Nephron progenitor cell (in vitro differentiated cells): ENCODE results near the gene PTPN9.
A peak's percentile ranks its signal among the peaks of the same experiment; 100 is the strongest.

ENCODE experiments used
- DNase-seq: peaks from one replicate; pipeline ENCODE4 v3.0.0; 2021
- H3K27ac Mint-ChIP-seq: 2 replicates; pipeline ENCODE4 v1.8.0; 2021; ENCODE audit warnings: mild to moderate bottlenecking, moderate library complexity, mixed read lengths
- H3K27me3 Mint-ChIP-seq: 2 replicates; pipeline ENCODE4 v1.8.0; 2021; ENCODE audit warnings: mild to moderate bottlenecking, low read depth, mixed read lengths; ENCODE audit not compliant: poor library complexity
- H3K36me3 Mint-ChIP-seq: 2 replicates; pipeline ENCODE4 v1.8.0; 2021; ENCODE audit warnings: low read depth, mixed read lengths
- H3K4me1 Mint-ChIP-seq: 2 replicates; pipeline ENCODE4 v1.8.0; 2021; ENCODE audit warnings: mixed read lengths
- H3K4me3 Mint-ChIP-seq: 2 replicates; pipeline ENCODE4 v1.8.0; 2021; ENCODE audit warnings: mild to moderate bottlenecking, moderate library complexity, mixed read lengths
- H3K9me3 Mint-ChIP-seq: 2 replicates; pipeline ENCODE4 v1.8.0; 2021; ENCODE audit warnings: mild to moderate bottlenecking, moderate library complexity, mixed read lengths
- TF ChIP-seq, protein P1 (sequence below): fragments of 200-600 bp; sonication (generic); IDR thresholded peaks from 2 replicates; pipeline ENCODE4 v1.5.0; 2021; ENCODE audit warnings: antibody characterized with exemption

Gene PTPN9

DNA sequence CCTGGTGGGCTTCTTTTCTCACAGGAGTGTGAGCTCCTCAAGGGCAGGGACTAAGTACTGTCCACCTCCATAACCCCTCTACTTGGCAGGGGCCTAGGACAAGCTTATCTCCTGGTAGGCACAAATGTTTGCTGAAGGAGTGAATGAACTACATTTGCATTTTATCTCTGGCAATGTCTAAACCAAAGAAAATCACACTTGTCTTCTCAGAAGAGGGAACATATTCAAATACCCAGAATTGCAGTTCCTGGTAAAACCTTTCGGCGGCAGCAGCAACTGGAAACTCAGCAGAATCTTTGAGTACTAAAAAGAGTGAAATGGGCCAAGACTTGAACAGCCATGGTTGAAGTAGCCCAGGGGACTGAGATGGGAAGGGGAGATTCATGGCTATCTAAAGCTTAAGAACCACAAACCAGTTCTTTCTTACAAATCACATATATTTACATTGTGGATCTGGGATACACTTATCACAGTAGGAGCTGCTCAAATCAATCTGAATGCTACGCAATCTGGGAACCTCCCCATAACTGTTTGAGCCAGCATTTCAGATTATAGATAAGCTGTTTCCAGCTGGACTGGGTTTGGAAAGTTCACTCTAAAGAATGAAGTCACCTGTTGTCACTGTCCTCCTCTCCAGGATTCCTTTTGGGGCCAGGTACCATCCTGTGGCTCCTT lies 18.7 kb upstream of the PTPN9 start:
- Mint-ChIP-seq H3K27me3 (no peaks in the 10 kb centered on the region), H3K27ac (peak overlapping the region; percentile 88), H3K4me3 (no peak overlapping the region), H3K9me3 (no peaks in the 10 kb centered on the region), H3K36me3 (peaks cover 33% of the 10 kb centered on the region), H3K4me1 (no peaks in the 10 kb centered on the region)
- TF ChIP-seq, protein P1, sequence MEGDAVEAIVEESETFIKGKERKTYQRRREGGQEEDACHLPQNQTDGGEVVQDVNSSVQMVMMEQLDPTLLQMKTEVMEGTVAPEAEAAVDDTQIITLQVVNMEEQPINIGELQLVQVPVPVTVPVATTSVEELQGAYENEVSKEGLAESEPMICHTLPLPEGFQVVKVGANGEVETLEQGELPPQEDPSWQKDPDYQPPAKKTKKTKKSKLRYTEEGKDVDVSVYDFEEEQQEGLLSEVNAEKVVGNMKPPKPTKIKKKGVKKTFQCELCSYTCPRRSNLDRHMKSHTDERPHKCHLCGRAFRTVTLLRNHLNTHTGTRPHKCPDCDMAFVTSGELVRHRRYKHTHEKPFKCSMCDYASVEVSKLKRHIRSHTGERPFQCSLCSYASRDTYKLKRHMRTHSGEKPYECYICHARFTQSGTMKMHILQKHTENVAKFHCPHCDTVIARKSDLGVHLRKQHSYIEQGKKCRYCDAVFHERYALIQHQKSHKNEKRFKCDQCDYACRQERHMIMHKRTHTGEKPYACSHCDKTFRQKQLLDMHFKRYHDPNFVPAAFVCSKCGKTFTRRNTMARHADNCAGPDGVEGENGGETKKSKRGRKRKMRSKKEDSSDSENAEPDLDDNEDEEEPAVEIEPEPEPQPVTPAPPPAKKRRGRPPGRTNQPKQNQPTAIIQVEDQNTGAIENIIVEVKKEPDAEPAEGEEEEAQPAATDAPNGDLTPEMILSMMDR, result peak; percentile 25
- DNase-seq, result no peak

DNA sequence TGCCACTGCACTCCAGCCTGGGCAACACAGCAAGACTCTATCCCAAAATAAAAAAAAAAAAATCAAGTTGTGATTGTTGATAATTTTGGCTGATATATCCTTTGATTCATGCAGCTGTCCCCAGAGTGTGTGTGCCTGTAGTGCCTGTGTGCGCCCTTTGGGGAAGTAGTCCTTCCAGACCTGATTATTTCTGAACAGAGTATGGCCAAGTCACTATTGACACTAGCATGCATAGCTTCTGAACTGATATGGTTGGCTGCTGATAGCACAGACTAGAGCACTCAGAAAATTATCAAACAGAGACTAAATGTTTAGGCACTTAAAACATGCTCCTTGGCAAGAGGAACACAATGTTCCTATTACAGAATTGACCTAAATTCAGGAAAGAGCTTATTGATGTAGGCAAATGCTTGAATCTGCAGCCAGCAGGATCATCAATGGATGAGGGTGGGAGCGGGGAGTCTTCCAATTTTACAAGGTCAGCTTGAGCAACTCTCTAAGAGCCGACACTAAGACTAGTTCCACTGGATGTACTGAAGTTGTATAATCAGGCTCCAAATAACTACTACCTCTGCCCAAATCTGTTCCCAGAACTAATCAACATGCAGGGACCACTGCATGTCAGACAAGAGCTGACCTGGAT lies 17.7 kb upstream of the PTPN9 start:
- no peak for DNase-seq
- Mint-ChIP-seq H3K27me3 (no peaks in the 10 kb centered on the region), H3K27ac (peak overlapping the region; percentile 88), H3K4me3 (no peak overlapping the region), H3K4me1 (no peaks in the 10 kb centered on the region), H3K36me3 (peaks cover 38% of the 10 kb centered on the region), H3K9me3 (no peaks in the 10 kb centered on the region)
- TF ChIP-seq, protein P1, result no peak

DNA sequence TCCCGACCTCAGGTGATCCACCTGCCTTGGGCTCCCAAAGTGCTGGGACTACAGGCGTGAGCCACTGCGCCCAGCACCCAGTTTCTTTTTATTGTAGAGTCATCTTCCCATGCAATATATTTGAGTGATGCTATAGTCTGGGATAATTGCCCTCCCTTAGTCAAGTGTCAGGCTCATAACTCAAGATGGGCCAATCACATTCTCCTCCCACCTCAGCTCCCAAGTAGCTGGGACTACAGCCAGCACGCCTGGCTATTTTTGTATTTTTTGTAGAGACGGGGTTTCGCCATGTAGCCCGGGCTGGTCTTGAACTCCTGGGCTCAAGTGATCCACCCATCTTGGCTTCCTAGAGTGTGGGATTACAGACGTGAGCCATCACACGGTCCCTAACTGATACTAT lies 15.2 kb upstream of the PTPN9 start:
- H3K9me3 Mint-ChIP-seq, result no peaks in the 10 kb centered on the region
- TF ChIP-seq, protein P1, result no peak
- DNase-seq, result no peak
- H3K27me3 Mint-ChIP-seq, result no peaks in the 10 kb centered on the region
- peaks cover 42% of the 10 kb centered on the region for H3K36me3 Mint-ChIP-seq
- no peak overlapping the region for H3K4me3 Mint-ChIP-seq
- H3K4me1 Mint-ChIP-seq, result no peaks in the 10 kb centered on the region
- no peak overlapping the region for H3K27ac Mint-ChIP-seq

DNA sequence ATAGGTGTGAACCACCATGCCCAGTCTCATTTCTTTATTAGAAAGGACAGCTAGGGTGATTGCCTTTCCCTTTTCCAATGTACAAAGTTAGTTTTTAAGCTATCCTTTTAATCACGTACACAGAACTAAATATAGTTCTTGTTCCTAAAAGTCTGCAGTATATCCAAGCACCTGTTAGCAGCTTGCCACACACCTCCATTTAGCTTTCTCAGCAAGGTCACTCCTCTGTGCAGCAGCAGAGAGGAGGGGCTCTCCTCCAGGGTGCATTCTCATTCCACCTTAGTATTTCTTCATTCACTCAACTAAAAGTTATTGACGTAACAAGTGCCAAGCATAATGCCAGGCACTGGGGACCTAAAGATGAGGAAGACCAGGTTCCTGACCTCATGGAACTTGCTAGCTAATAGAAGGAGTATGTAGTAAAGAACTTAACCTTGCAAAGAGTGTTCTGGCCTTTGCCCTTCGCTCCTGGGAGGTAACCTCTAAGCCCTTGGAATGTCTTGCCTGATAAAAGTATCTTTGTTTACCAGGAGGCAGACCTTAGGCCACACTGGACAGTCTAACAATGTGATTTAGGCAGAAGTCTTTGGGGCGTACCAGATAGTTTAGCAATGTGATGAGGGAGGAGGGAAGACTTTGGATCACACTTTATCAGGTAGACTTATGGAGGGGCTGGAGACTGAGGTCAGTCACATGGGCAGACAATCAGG lies 12.7 kb upstream of the PTPN9 start:
- H3K27me3 Mint-ChIP-seq, result no peaks in the 10 kb centered on the region
- no peak for DNase-seq
- no peaks in the 10 kb centered on the region for H3K4me1 Mint-ChIP-seq
- peaks cover 49% of the 10 kb centered on the region for H3K36me3 Mint-ChIP-seq
- H3K4me3 Mint-ChIP-seq, result no peak overlapping the region
- TF ChIP-seq, protein P1, result no peak
- H3K27ac Mint-ChIP-seq, result no peak overlapping the region
- H3K9me3 Mint-ChIP-seq, result no peaks in the 10 kb centered on the region

DNA sequence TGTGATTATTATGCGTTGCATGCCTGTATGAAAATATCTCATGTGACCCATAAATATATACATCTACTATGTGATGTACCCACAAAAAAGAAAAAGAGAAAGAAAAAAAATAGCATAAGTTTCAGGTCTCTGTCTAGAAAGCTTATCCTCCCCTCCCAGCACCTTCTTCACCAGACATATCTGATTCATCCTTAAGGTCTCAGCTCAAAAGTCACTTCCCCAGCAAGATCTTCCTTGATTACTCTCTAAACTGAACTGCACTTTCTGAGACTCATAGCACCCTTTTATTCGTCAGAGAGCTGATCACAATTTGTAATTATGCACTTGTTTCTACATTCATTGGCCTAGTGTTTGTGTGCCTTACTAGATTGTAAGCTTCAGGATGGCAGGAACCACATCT lies 11.1 kb upstream of the PTPN9 start:
- H3K27ac Mint-ChIP-seq, result no peak overlapping the region
- H3K36me3 Mint-ChIP-seq, result peaks cover 41% of the 10 kb centered on the region
- H3K27me3 Mint-ChIP-seq, result peaks cover 4% of the 10 kb centered on the region
- H3K9me3 Mint-ChIP-seq, result peaks cover 3% of the 10 kb centered on the region
- H3K4me1 Mint-ChIP-seq, result no peaks in the 10 kb centered on the region
- no peak overlapping the region for H3K4me3 Mint-ChIP-seq
- TF ChIP-seq, protein P1, result no peak
- no peak for DNase-seq
